Measurements from ENCODE around the gene CTXN2. TPM values are rescaled to one million over a fixed set of nuclear protein-coding genes. Genes with fewer than 3 reads are reported as not detected.

CTXN2 gene
- total RNA-seq (2014; rRNA removed; shearing (Covaris generic)), result not detected in 2 replicates
- not detected in 2 replicates for polyA plus RNA-seq (2014; cell fraction: nucleus; rRNA removed)

- no peak for DNase-seq (ENCODE audit: extremely low read depth, low read depth)
These were observed at the start of gene CTXN2 for GRCh38 chr15:48191574-48192225. CTXN2 (plus strand) TSS chr15:48191665; CDS start chr15:48201301, 9,636 bp downstream.

DNA sequence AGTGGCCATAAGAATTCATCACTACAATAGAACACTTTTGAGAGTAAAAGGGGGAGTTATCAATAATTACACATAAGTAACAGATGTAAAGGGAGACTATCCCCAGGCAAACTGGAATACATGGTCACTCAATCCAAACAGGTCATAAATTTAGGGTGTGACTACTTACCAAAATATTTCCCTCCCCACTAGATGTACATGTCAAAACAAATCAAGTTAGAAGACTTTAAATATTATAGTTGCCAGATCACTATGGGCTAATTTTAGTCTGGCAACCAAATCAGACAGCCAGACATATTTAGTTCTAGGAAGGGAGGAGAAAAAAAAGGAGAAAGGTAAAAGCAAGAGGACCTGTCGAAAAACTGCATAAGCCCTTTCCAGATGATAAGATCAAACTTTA lies 47.6 kb upstream of the CTXN2 start:
- no peak for DNase-seq (ENCODE audit: extremely low read depth, low read depth)

DNA sequence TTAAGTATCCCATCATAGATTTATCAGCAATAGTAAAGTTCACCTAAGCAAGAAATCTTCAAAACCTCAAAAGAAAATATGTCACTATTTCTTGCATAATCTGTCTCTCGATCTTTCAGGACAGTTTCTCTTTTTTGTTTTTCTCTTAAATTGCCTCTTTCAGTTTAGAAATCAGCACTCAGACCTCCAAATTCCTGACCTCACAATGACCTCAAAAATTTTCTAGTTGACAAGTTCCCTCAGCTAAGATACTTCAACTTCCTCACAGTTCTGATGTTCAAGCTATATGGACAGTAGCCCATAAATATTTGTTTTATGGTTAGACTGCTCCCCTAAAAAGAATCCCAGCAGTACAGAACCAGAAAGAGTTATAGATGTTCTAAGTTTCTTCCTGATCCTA lies 46.6 kb upstream of the CTXN2 start:
- no peak for DNase-seq (ENCODE audit: extremely low read depth, low read depth)

DNA sequence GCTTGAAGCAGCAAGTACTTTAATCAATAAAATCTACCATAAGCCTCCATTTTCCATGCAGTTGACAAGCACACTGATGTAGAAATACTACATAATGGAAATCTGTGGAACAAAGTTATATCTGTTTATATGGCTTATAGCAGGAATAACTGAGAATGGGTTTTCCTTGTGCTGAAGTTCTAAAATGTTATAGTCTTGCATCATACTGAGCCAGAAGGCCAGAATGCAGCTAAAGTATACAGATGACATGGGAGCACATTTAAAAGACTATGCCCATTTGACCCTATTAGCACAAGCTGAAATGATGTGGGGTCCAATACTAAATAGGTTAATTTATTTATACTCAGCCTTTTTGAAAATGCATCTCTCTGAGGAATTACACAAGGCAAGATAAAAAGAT lies 45.5 kb upstream of the CTXN2 start:
- no peak for DNase-seq (ENCODE audit: extremely low read depth, low read depth)

DNA sequence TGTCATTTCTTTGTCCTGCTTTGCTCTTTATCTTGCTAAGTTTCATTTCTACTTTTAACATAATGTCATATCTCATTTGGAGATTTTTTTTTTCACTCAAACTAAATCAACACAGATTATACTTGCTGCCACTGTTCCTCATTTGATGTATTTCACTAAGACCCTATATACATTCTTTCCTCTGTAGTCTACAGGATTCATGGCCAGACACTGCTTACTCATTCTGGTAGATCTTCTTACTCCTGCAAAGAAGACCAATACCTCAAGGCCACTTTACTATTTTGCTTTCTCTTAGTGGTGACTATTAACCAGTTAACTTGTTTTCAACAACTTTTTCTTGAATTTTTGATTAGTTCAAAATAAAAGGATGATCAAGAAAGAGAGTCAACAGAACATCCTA lies 44.1 kb upstream of the CTXN2 start:
- no peak for DNase-seq (ENCODE audit: extremely low read depth, low read depth)

- DNase-seq (ENCODE audit: extremely low read depth, low read depth), result no peak
These were observed 41.6 kb upstream of the CTXN2 start for GRCh38 chr15:48149858-48150257.

DNA sequence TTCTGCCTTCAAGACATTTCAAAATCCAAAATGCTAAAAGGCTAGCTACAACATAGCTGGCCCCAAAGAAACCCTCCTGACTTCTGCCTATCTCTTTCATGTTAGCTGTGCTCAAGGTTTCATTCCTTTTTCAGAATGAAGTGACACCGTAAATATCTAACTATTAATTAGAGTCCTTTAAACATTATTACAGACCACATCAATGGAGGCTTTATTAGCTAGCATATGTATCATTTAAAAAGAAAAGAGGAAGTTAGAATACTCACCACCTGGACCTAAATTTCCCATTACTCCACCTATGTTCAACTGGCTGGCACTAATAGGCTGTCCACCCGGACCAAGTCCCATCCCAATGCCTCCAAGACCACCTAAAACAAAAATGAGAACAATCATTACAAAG lies 37.9 kb upstream of the CTXN2 start:
- DNase-seq (ENCODE audit: extremely low read depth, low read depth), result no peak

DNA sequence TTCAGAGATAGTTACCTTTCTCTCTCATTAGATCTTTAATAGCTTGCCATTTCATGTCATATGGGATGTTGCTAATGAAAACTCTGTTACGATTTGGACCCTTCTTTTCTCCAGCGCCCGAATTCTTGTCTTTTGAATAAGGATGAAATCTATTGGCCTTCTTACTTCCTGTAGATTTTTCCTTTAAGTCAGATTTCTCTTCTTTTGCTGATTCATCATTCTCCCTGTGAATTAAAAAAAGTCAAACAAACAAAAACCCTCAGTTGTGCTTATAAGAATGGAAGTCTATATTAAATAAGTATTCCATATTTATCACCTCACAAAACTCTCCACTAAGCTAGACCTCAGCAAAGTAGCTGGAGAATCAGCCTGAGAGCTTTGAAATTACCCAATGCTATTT lies 22.8 kb upstream of the CTXN2 start:
- no peak for DNase-seq (ENCODE audit: extremely low read depth, low read depth)

DNA sequence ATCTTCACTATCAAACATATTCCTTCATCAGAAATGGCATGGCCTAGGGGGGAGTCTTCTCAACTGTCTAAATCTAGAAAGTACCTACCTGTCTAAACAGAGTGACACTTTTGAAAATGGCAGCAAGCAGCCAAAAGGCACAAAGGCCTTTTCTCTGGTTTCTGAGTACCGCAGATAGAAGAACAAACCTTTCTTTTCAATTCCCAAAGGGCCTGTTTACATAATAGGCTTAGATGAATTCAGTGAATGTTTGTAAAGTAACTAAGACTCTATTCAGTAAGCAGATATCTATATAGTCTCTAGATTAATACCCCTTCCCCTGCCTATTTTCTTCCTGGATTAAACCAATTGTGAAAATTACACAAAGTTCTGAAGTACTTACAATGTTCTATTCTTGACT lies 20.5 kb upstream of the CTXN2 start:
- DNase-seq (ENCODE audit: extremely low read depth, low read depth), result no peak

GRCh38 chr15:48175126-48175525 lies 16.3 kb upstream of the CTXN2 start:
- no peak for DNase-seq (ENCODE audit: extremely low read depth, low read depth)

GRCh38 chr15:48176112-48176511 lies 15.4 kb upstream of the CTXN2 start:
- no peak for DNase-seq (ENCODE audit: extremely low read depth, low read depth)

GRCh38 chr15:48176957-48177356 lies 14.5 kb upstream of the CTXN2 start:
- no peak for DNase-seq (ENCODE audit: extremely low read depth, low read depth)

DNA sequence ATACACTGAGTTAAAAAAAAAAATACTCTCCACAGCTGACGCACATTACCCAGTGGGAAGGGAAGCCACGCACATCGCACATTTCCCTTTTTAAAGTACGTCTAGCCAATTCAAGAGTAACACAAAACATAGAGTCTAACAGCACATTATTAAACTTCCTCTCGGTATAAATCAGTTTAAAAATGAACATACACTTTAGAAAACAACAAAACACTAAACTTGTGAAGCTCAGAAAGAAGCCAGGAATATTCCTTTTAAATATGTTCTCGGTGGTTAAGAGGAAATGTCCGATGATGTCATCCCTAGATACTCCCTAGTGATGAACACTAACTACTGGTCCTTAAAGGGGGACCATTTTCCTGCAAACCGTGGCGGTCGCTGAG lies 14.1 kb upstream of the CTXN2 start:
- peak; percentile 21 for DNase-seq (ENCODE audit: extremely low read depth, low read depth)

DNA sequence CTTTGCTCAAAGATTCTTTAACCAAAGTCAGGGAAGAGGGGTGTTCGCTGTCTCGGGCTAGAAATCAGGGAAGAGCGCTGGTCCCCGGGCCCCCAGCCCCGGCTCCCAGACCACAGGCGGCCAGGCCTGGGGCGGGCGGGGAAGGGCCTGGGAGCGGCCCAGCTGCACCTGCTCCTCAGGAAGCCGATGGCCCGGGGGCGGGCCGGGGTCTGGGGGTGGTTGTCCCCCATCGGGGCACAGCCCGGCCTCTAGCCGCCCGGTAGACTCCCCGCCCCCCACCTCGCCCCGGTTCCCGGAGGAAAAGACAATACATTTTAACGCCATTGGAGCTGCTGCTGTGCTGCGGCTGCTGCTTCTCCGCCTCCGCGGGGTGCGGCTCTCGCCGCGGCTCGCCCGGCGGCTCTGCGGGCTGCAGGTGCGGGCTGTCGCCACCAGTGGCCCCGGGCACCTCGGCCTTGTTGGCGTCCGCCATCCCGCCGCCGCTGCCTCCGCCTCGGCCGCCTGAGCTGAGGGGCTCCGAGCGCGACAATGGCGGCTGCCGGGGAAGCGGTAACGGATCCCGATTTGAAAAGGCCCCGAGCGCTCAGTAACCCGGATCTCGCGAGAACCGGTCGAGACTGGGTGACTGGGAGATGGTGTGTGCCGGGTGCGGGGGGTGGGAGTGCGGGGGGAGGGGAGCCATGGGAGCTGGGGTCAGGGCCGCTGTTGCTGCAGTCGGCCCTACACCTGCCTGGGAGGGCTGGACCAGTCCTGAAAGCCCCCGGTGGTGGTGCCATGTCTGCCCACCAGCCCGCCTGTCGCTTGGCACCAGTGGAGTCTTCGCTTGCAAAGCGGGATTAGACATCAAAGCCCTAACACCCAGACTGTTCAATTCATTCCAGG lies 13.5 kb upstream of the CTXN2 start, which contains the start of gene MYEF2:
MYEF2 (minus strand) TSS at position 530 of the 882 bp plus-strand sequence; CDS start at position 472, 58 bp downstream.
- DNase-seq (ENCODE audit: extremely low read depth, low read depth), result peak; percentile 63

- DNase-seq (ENCODE audit: extremely low read depth, low read depth), result no peak
These were observed 12.9 kb upstream of the CTXN2 start for GRCh38 chr15:48178648-48178931.

GRCh38 chr15:48182749-48183148 lies 8.7 kb upstream of the CTXN2 start:
- no peak for DNase-seq (ENCODE audit: extremely low read depth, low read depth)

DNA sequence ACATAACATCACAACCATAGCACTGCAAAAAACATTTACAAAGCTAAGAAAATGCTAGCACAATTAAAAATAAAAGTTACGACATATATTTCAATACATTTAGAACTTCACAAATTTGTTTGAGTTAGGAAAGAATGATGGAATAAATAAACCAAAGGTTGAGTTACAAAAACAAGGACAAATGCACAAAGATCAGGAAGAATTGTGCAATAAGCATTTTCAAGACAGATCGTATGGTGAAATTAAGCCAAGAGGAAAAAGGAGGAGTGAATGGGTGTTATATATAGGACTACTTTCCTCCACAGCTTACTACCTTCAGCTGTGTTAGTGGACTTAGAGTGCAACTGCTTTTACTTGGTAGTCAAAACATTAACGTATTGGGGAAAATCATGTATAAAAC lies 5.9 kb upstream of the CTXN2 start:
- no peak for DNase-seq (ENCODE audit: extremely low read depth, low read depth)

DNA sequence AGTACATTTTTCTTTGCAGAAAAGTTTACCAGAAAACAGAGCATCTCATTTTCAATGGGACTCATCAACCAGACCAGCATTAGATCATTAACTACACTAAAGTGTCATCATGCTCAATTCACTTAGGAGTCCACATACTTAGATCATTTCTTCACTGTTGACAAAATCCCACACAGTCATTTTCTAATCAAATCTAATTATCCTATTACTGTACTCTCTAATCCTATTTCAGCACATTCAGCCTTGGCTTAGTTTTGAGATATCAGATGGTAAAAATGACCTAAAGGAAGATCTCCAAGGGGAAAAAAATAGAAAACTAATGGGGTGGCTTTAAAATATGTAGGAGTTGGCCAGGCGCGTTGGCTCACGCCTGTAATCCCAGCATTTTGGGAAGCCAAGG lies 5.2 kb upstream of the CTXN2 start:
- DNase-seq (ENCODE audit: extremely low read depth, low read depth), result no peak

- DNase-seq (ENCODE audit: extremely low read depth, low read depth), result peak; percentile 61
These were observed 412 bp upstream of the CTXN2 start for GRCh38 chr15:48190932-48191573.

DNA sequence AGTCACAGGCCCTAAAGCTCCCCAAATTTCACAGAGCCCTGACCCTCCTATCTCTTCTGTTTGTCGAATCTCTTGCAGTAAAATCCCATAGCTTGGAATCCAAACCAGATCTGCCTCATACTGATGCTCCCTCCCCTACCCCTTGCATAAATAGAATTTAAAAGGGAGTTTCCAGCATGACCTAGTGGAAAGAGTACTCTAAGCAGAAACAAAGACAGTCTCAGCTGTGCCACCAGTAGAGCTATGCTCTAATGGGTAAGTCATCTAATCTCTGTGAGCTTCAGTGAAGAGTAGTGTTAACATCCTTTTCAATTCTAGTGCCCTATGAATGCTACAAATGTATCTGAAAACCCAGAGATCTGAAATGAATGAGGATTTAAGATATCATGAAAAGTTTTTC lies 10.6 kb downstream of the CTXN2 start:
- DNase-seq (ENCODE audit: extremely low read depth, low read depth), result no peak

GRCh38 chr15:48205981-48206380 lies 14.5 kb downstream of the CTXN2 start, which contains the start of gene SLC12A1:
SLC12A1 (plus strand) TSS chr15:48206302; CDS start chr15:48207720, 1,418 bp downstream.
- no peak for DNase-seq (ENCODE audit: extremely low read depth, low read depth)

DNA sequence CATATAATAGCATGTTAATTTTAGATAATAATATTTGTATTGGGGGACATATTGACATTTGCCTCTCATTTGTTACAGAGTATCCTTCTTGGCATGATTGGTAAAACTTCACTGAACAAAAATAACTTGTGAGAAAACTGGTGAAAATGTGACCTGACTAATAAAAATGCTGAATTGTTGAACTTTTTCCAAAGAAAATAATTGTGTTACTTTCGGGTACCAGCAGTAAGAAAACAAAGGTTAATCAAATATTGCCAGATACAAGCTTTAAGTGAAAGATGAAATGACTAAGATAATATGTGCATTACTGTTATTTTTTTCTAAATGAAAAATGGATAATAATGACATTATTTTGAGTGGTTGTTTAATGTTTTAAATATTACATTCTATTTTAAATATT lies 29.8 kb downstream of the CTXN2 start:
- no peak for DNase-seq (ENCODE audit: extremely low read depth, low read depth)

Measured in NCI-H460 (cell line).